ENCODE data around the gene XPO5. TPM values are rescaled to one million over a fixed set of nuclear protein-coding genes. Genes with fewer than 3 reads are reported as not detected.
"Not testable (repeated sequence)": the region's sequence is repeated elsewhere in the genome, so short reads cannot be mapped to it uniquely, and the experiment has no call there.

The XPO5 gene
- total and polyA plus RNA-seq, 5 experiments from 2014 or later = 5.1 to 51.6 (median 8.7) TPM

DNA sequence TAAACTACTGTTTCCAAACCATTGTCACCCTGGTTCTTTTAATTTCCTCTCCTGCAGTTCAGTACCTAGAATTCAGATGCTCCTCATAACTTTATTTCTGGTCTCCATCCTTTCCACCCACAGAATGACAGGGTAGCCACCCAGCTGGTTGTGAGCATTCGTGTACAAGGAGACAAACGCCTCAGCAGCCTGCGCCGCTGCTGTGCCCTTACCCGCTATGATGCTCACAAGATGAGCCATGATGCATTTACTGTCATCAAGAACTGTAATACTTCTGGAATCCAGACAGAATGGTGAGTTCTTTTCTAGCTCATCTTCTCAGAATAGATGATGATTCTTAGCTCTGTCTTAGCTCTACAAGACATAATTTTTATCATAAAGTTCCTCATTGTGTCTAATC, 34.6 kb upstream of the XPO5 start:
- no peak overlapping the region for H3K4me3 Mint-ChIP-seq
- no peaks in the 10 kb centered on the region for H3K9me3 Mint-ChIP-seq
- H3K36me3 Mint-ChIP-seq = peaks cover 5 to 69% (median 5%) of the 10 kb centered on the region in 3 donors
- POLR2A ChIA-PET = interaction anchor here (1.5 kb wide), 1 partner anchor 19 kb away, joined by 4 read pairs; the partner anchor contains the start of gene GTPBP2
- H3K4me1 Mint-ChIP-seq = peaks cover 0 to 12% (median 8%) of the 10 kb centered on the region in 4 donors
- peak overlapping the region in 2 of 10 donors; percentile 30 to 86 for H3K27ac Mint-ChIP-seq
- DNase-seq = no peak
- H3K27me3 Mint-ChIP-seq = no peaks in the 10 kb centered on the region
- ATAC-seq = no peak

DNA sequence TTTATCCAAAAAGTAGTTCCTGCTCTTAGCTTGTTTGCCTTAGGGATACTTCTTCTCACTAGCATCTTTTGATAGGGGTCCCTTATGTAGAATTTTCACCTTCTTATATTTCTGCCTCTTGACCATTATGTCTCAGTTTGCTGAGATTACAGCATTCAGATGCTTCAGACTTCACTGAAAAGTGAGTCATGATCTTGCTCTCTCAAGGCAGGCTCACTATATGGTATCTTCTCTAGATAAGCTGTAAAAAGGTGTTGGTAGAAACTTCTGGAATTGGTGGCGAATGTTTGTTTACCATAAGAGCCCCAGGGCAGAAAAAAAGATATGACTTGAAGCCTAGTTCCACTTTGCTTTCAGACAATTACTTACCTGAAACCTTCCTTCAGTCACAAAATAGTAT, 33.6 kb upstream of the XPO5 start:
- no peak for DNase-seq
- Mint-ChIP-seq H3K27ac (peak overlapping the region in 2 of 10 donors; percentile 1 to 67), H3K4me3 (no peak overlapping the region), H3K4me1 (peaks cover 0 to 12% (median 8%) of the 10 kb centered on the region in 4 donors), H3K9me3 (no peaks in the 10 kb centered on the region), H3K27me3 (no peaks in the 10 kb centered on the region), H3K36me3 (peaks cover 5 to 70% (median 10%) of the 10 kb centered on the region in 3 donors)
- POLR2A ChIA-PET = no interaction called here
- ATAC-seq = no peak

DNA sequence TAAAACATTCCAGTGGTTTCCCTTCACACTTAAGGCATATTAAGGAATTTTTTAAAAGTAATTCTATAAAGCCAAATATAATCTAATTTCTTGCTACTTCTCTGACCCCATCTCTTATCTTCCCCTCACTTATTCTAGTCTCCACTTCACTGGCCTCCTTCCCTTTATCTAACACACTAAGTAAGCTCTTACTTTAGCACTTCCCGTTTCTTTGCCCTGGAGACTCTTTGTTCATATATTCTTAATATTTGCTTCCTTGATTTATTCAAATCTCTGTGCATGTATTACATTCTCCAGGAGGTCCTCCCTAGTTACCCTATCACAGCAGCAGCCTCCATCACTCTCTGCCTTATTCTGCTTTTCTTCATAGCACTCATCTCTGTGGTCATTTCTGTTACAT, 33.0 kb upstream of the XPO5 start:
- no peaks in the 10 kb centered on the region for H3K27me3 Mint-ChIP-seq
- H3K36me3 Mint-ChIP-seq = peaks cover 3 to 71% (median 13%) of the 10 kb centered on the region in 3 donors
- H3K4me1 Mint-ChIP-seq = peaks cover 0 to 12% (median 8%) of the 10 kb centered on the region in 4 donors
- no peak for DNase-seq
- no peaks in the 10 kb centered on the region for H3K9me3 Mint-ChIP-seq
- no peak overlapping the region for H3K4me3 Mint-ChIP-seq
- H3K27ac Mint-ChIP-seq = peak overlapping the region in 4 of 10 donors; percentile 1 to 79 (median 60)
- no peak for ATAC-seq
- POLR2A ChIA-PET = interaction anchor here (1.6 kb wide), 1 partner anchor 470 kb away, joined by 3 read pairs; no protein-coding TSS in a partner anchor

DNA sequence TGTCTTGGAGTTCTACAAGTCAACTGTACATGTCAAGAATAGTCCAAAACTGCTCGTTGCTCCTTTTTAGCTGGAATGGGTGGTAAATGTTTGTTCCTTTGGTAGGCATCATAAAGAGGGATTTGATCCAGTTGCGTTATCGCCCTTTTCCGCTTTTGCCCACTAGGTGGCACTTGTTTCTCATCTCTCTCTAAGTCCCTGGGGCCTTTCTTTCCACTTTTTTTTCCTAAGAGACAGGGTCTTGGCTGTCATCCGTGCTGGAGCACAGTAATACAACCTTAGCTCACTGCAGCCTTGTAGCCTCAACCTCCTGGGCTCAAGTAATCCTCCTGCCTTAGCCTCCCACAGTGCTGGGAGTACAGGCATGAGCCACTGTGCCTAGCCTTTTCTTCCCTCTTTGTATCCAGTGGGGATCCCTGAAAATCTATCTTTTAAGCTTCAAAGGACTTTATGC, 32.5 kb upstream of the XPO5 start:
- POLR2A ChIA-PET = interaction anchor here (1.1 to 1.6 kb wide), 2 partner anchors 63 to 471 kb away, joined by 3 read pairs; no protein-coding TSS in a partner anchor
- H3K4me1 Mint-ChIP-seq = peaks cover 0 to 12% (median 8%) of the 10 kb centered on the region in 4 donors
- peak; percentile 20 to 77 (median 47) for DNase-seq
- peak in 1 of 2 donors; percentile 54 for ATAC-seq
- H3K9me3 Mint-ChIP-seq = no peaks in the 10 kb centered on the region
- H3K4me3 Mint-ChIP-seq = no peak overlapping the region
- peaks cover 0 to 71% (median 16%) of the 10 kb centered on the region in 3 donors for H3K36me3 Mint-ChIP-seq
- no peaks in the 10 kb centered on the region for H3K27me3 Mint-ChIP-seq
- H3K27ac Mint-ChIP-seq = peak overlapping the region in 5 of 10 donors; percentile 0 to 79 (median 43)

DNA sequence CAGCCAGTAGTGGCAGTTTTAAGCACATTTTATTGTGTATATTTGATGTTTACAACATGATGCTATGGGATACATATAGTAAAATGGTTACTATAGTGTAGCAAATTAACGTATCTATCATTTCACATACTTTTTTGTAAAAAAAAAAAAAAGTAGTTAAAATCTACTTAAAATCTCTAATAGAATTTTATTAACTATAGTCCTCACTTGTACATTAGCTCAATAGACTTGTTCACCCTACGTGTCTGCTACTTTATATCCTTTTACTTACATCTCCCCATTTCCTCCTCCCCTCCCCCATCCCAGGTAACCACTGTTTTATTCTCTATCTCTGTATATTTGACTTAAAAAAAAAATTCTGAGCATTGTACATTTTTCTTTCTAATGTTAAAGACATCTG, 30.2 kb upstream of the XPO5 start:
- no peaks in the 10 kb centered on the region for H3K27me3 Mint-ChIP-seq
- H3K27ac Mint-ChIP-seq = no peak overlapping the region
- H3K36me3 Mint-ChIP-seq = peaks cover 0 to 79% (median 12%) of the 10 kb centered on the region in 3 donors
- POLR2A ChIA-PET = interaction anchor here (0.7 kb wide), 1 partner anchor 576 kb away, joined by 4 read pairs; no protein-coding TSS in a partner anchor
- no peaks in the 10 kb centered on the region for H3K9me3 Mint-ChIP-seq
- no peak overlapping the region for H3K4me3 Mint-ChIP-seq
- no peak for ATAC-seq
- no peak for DNase-seq
- H3K4me1 Mint-ChIP-seq = peaks cover 0 to 12% (median 8%) of the 10 kb centered on the region in 4 donors

DNA sequence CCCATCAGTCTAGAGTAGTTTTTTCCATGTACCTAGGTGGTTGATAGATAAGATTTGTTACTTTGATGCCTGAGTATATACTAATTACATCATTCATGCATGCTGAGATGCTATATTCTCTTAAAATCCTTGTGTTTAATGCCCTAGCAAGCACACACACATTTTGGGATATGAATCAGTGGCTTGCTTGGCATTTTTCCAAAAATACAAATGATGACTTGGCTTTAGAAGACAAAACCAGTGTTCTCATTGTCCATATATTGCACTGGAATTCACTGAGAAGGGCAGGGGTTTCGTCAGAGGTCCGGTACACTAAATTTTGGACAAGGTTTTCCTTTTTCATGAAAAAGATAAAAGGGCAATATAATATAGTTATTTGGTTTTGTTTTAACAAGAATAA, 28.3 kb upstream of the XPO5 start:
- no peaks in the 10 kb centered on the region for H3K27me3 Mint-ChIP-seq
- DNase-seq (no peak), ATAC-seq (no peak)
- no peak overlapping the region for H3K4me3 Mint-ChIP-seq
- peaks cover 0 to 10% (median 8%) of the 10 kb centered on the region in 4 donors for H3K4me1 Mint-ChIP-seq
- H3K9me3 Mint-ChIP-seq = no peaks in the 10 kb centered on the region
- H3K36me3 Mint-ChIP-seq = peaks cover 0 to 85% (median 12%) of the 10 kb centered on the region in 3 donors
- peak overlapping the region in 1 of 10 donors; percentile 67 for H3K27ac Mint-ChIP-seq
- POLR2A ChIA-PET = no interaction called here

DNA sequence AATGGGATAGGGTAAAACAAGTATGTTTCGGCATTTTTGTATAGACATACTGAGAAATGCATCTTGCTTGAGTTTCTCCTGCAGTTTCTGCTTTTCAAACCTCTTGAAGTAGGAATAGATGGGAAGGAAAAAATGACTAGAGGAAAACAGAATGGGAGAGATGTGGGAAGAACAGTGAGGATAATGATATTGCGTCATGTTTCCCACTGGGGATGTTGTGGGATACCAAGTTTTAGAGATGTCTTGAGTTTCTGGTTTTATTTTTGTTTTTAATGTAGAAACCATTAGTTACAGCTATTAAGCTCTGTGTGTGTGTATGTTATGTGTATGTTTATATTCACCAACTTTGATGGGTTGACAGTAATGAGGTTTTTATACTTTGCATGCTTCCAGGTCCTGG, 24.8 kb upstream of the XPO5 start:
- ATAC-seq = no peak
- no peak for DNase-seq
- H3K9me3 Mint-ChIP-seq = no peaks in the 10 kb centered on the region
- no peak overlapping the region for H3K27ac Mint-ChIP-seq
- peaks cover 0 to 78% (median 14%) of the 10 kb centered on the region in 3 donors for H3K36me3 Mint-ChIP-seq
- no peaks in the 10 kb centered on the region for H3K27me3 Mint-ChIP-seq
- POLR2A ChIA-PET = interaction anchor here (0.6 kb wide), 1 partner anchor 37 kb away, joined by 6 read pairs; no protein-coding TSS in a partner anchor
- H3K4me1 Mint-ChIP-seq = no peaks in the 10 kb centered on the region
- H3K4me3 Mint-ChIP-seq = no peak overlapping the region

DNA sequence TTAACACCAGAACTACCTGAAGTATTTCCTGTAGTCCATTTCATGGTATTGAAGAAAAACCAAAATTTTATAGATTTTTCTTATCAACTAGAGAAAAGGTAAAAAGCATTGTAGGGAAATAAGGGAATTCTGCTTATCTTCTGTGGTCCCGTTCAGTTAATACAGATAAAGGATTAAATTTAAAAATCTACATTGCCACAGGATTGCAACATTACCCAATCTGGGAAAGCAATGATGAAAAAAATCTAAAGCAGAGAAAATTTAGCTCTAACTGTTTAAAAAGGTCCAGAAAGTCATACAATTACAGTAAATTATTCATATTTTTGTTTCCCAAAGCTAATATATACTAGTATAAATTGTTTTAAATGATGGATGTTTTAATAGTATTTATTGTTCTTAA, 18.1 kb upstream of the XPO5 start:
- H3K36me3 Mint-ChIP-seq = peaks cover 0 to 58% (median 11%) of the 10 kb centered on the region in 3 donors
- H3K27ac Mint-ChIP-seq = no peak overlapping the region
- H3K9me3 Mint-ChIP-seq = no peaks in the 10 kb centered on the region
- no peak overlapping the region for H3K4me3 Mint-ChIP-seq
- POLR2A ChIA-PET = interaction anchor here (0.7 kb wide), 1 partner anchor 1050 kb away, joined by 3 read pairs; no protein-coding TSS in a partner anchor
- ATAC-seq (no peak), DNase-seq (no peak)
- no peaks in the 10 kb centered on the region for H3K27me3 Mint-ChIP-seq
- no peaks in the 10 kb centered on the region for H3K4me1 Mint-ChIP-seq

DNA sequence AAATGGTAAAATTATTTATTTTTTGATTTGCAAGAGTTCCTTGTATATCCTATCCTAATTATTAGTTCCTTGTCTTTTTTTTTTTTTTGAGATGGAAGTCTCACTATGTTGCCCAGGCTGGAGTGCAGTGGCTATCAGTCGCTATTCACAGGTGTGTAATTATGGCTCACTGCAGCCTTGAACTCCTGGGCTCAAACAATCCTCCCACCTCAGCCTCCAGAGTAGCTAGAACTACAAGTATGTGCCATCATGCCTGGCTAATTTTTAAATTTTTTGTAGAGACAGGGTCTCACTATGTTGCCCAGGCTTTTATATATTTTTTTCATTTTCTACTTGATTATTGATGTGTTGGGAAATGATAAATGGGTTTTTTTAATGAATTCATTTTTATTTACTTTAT, 13.7 kb upstream of the XPO5 start:
- H3K4me3 Mint-ChIP-seq, H3K27me3 Mint-ChIP-seq, H3K27ac Mint-ChIP-seq, DNase-seq, ATAC-seq, POLR2A ChIA-PET, H3K9me3 Mint-ChIP-seq: not testable (repeated sequence)
- Mint-ChIP-seq H3K4me1 (peaks cover 7 to 12% (median 10%) of the 10 kb centered on the region in 4 donors), H3K36me3 (peaks cover 0 to 72% (median 11%) of the 10 kb centered on the region in 3 donors)

DNA sequence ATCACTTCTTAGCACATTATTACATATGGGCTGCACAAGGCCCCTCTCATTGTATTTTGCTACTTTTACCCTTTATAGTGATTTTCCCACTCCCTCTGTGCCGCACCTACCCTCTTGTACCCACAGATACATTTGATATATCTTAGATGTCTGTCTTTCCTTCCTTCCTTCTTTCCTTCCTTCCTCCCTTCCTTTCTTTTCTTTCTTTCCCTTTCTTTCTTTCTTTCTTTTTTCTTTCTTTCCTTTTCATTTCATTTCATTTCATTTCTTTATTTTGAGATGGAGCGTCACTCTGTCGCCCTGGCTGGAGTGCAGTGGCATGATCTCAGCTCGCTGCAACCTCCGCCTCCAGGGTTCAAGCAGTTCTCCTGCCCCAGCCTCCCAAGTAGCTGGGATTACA, 12.4 kb upstream of the XPO5 start:
- Mint-ChIP-seq H3K4me3 (no peak overlapping the region), H3K9me3 (no peaks in the 10 kb centered on the region), H3K36me3 (peaks cover 0 to 81% (median 16%) of the 10 kb centered on the region in 3 donors), H3K4me1 (peaks cover 10 to 24% (median 22%) of the 10 kb centered on the region in 4 donors), H3K27ac (no peak overlapping the region), H3K27me3 (no peaks in the 10 kb centered on the region)
- POLR2A ChIA-PET = no interaction called here
- ATAC-seq = no peak
- no peak for DNase-seq

DNA sequence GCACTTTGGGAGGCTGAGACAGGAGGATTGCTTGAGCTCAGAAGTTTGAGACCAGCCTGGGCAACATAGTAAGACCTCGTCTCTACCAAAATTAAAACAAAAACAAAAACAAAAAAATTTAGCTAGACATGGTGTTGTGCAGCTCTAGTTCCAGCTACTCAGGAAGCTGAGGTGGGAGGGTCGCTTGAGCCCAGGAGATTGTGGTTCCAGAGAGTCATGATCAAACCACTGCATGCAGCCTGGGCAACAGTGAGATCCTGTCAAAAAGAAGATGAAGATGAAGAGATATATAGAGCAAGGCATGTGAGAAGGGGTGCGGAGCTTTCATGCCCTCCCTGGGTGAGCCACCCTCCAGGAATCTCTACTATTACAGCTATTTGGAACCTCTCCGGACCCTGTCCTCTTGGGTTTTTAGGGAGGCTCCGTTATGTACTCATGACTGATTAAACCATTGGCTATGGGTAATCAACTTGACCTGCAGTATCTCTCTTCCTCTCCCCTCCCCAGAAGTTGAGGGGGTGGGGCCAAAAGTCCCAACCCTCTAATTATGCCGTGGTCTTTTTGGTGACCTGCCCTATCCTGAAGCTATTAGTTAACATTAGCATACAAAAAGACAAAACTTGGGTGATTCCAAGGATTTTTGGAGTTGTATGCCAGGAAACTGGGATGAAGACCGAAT, 9.2 kb upstream of the XPO5 start:
- Mint-ChIP-seq H3K9me3 (no peaks in the 10 kb centered on the region), H3K4me1 (peaks cover 10 to 28% (median 22%) of the 10 kb centered on the region in 4 donors), H3K27ac (peak overlapping the region; percentile 81 to 94 (median 90)), H3K4me3 (peak overlapping the region in 9 of 10 donors; percentile 6 to 76 (median 62)), H3K36me3 (peaks cover 0 to 68% (median 19%) of the 10 kb centered on the region in 3 donors), H3K27me3 (no peaks in the 10 kb centered on the region)
- peak; percentile 44 to 76 for ATAC-seq
- peak in 2 of 10 donors; percentile 9 to 23 for DNase-seq
- POLR2A ChIA-PET = interaction anchor here (2.0 kb wide), 1 partner anchor 9 kb away, joined by 5 read pairs; the partner anchor contains the start of genes POLH and XPO5

DNA sequence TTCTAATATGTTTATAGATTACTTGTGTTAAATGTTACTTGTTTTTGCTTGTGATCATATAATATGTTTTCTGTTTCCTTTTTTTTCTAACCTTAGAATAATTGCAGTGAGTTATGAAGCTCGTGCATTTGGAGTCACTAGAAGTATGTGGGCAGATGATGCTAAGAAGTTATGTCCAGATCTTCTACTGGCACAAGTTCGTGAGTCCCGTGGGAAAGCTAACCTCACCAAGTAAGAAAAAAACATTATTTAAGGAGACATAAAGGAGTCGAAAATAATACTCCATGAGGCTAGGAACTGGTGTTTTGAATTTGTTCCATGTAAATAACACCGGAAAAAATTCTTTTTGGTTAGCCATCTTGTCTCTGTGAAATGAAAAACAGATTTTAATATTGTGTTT, 7.1 kb upstream of the XPO5 start:
- H3K36me3 Mint-ChIP-seq = peaks cover 0 to 48% (median 10%) of the 10 kb centered on the region in 3 donors
- no peak overlapping the region for H3K4me3 Mint-ChIP-seq
- H3K4me1 Mint-ChIP-seq = peaks cover 18 to 44% (median 38%) of the 10 kb centered on the region in 4 donors
- peak overlapping the region in 7 of 10 donors; percentile 5 to 86 (median 56) for H3K27ac Mint-ChIP-seq
- no peaks in the 10 kb centered on the region for H3K9me3 Mint-ChIP-seq
- DNase-seq = no peak
- no peaks in the 10 kb centered on the region for H3K27me3 Mint-ChIP-seq
- POLR2A ChIA-PET = no interaction called here
- ATAC-seq = no peak

DNA sequence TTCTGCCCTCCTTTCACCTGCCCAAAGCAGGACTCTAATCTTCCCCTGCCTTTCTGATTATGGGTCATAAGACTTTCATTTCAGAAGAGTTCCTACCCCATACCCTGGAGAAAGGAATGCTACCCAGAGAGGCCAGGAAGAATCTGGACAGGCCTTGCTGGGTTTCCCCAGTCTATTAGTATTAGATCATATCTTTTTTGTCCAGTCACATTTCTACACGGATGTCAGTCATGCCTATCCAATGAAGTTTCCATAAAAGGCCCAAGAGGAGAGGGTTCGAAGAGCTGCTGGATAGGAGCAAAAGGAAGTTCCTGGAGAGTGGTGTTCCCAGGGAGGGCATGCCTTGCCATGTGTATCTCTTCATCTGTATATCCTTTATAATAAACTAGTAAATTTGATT, 3.3 kb upstream of the XPO5 start:
- no peak for DNase-seq
- peaks cover 0 to 21% (median 10%) of the 10 kb centered on the region in 3 donors for H3K36me3 Mint-ChIP-seq
- no peaks in the 10 kb centered on the region for H3K27me3 Mint-ChIP-seq
- ATAC-seq = no peak
- no peaks in the 10 kb centered on the region for H3K9me3 Mint-ChIP-seq
- H3K27ac Mint-ChIP-seq = peak overlapping the region in 8 of 10 donors; percentile 3 to 85 (median 62)
- H3K4me1 Mint-ChIP-seq = peaks cover 23 to 57% (median 46%) of the 10 kb centered on the region in 4 donors
- POLR2A ChIA-PET = interaction anchor here (0.5 kb wide), 1 partner anchor 122 kb away, joined by 4 read pairs; no protein-coding TSS in a partner anchor
- H3K4me3 Mint-ChIP-seq = peak overlapping the region in 3 of 10 donors; percentile 20 to 60 (median 42)

Data from naive thymus-derived CD8-positive, alpha-beta T cell (primary cell).